GM21528 (cell line): ENCODE data around the gene MTMR12.
"Not testable (repeated sequence)": the region's sequence is repeated elsewhere in the genome, so short reads cannot be mapped to it uniquely, and the experiment has no call there.

Experiments
- ATAC-seq: cut with Tn5 transposase; IDR thresholded peaks from one replicate; pipeline ENCODE4 v1.9.1; 2021; ENCODE audit warnings: mild to moderate bottlenecking, moderate library complexity; ENCODE audit not compliant: unreplicated experiment, low FRiP score

The MTMR12 gene

GRCh38 chr5:32245742-32246141 is 67.0 kb downstream of the MTMR12 start:
- no peak for ATAC-seq

GRCh38 chr5:32244017-32244416 is 68.7 kb downstream of the MTMR12 start:
- ATAC-seq, result no peak

DNA sequence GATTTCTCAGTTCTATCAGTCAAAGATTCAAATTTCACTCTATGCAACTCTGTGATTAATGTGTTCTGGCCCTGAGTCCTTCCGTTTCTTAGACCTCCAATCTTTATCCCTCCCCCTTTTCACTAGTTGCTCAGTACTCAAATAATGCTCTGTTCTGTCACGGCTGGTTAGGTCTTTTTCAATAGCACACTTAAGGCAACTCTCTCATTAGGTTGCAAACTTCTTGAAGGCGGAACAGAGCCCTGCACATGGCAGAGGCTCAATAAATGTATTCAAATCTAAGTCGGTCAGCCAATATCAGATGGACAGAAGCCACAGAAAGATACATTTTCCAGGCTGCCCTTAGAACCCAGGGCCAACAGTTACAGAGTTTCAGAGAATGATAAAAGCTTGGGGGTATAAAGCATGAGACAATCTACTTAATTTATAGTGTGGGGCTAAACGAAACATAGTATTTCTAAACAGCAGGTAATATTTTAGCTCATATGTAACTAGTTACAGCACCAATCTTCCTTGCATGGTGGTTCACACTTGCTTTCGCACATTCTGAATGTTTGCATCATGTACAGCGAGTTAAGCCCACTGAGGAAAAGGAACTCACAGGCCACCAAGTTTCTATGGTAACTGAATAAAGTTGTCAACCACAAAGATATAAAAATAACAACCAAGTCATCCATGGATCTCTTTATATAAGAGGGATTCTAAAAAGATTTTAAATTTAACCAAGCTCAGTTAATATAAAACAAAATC is 71.5 kb downstream of the MTMR12 start:
- ATAC-seq, result no peak

DNA sequence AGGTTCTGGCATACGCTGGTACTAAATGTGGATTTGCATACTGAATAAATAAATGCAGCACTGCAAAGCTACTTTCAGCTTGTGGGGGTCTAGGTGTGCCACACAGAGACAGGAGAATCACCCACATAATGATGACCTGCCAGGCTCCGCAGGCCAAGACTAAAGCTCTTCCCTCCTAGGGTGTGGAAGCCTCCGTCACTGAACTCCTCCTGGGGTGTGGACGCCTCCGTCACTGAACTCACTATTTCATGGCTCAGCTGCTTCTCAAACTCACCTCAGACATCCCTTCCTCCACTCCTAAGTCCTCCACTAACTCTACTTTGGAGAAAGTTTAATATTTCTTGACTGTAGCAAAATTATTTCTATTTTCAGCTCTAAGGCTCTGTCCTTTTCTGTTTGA is 73.4 kb downstream of the MTMR12 start:
- no peak for ATAC-seq

- ATAC-seq, result no peak
These were observed 78.9 kb downstream of the MTMR12 start for GRCh38 chr5:32233696-32234447.

- no peak for ATAC-seq
These were observed 79.5 kb downstream of the MTMR12 start for GRCh38 chr5:32233220-32233695.

GRCh38 chr5:32232441-32233219 is 80.1 kb downstream of the MTMR12 start:
- ATAC-seq, result peak; percentile 79

GRCh38 chr5:32231929-32232328 is 80.8 kb downstream of the MTMR12 start:
- ATAC-seq, result no peak

GRCh38 chr5:32231241-32231640 is 81.5 kb downstream of the MTMR12 start:
- no peak for ATAC-seq

- no peak for ATAC-seq
These were observed 82.2 kb downstream of the MTMR12 start for GRCh38 chr5:32230356-32231099.

DNA sequence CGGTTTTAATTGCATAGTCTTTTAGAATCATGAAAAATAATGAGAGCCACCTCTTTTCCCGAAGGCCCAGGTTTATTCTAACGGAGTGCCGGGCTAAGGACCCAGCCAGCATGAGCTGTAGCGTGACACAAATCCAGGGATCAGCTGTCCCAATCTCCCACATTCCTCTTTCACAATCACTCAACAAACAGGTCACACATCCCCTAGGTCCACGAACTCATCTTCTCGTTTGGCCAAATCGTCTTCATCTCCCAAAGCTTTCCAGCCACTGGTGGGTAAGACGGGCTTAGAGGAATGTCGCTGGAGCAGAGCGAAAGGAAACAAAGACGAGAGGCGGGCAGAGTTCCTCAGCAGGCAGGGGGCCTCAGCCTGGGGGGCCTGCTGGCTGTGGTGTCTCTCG is 83.2 kb downstream of the MTMR12 start:
- ATAC-seq, result no peak

GRCh38 chr5:32228816-32229215 is 83.9 kb downstream of the MTMR12 start:
- no peak for ATAC-seq

DNA sequence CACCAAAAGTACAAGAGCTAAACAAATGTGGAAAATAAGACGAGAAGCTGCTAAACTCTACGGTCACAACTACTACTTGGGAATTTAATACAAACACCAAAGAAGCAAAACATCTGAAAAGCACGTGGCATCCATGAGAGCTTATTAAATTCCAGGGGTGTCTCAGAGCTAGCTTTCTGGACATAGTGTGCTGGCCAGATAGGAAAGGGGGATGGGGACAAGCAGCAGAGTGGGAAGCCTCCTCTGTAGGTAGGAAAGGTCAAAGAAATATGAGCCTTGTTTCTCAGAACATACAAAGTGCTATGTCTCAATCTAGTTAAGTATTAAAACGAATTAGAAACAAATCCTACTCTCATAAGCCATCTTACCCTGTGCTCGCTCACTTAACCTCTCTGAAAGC is 87.3 kb downstream of the MTMR12 start:
- ATAC-seq, result no peak

DNA sequence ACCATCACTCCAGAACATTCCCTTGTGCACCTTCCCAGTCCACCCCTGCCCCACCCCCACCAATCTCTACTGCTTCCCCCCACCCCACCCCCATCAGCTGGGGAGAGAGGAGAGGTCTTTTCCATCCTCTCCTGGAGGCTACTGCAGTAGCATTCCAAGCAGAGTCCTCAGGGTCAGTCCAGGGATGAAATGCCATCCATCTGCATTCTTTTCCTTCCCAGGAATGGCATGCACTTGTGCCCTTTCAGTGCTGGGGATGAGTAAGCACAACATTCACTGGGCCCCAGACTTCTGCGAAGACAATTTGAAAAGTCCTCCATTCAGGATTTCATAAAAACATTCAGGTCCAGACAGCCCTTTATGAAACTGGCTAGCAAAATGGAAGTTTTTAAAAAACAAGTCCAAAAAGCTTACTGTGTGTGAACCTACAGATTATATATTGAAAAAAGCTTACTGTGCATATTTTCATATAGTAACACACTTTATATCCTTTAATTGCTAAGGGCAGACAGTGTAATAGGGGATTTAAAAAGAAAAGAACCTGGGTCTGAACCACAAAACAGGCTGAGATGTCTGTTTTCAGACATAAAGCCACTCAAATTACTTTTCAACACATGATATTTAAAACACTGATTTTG is 88.6 kb downstream of the MTMR12 start:
- ATAC-seq, result no peak

DNA sequence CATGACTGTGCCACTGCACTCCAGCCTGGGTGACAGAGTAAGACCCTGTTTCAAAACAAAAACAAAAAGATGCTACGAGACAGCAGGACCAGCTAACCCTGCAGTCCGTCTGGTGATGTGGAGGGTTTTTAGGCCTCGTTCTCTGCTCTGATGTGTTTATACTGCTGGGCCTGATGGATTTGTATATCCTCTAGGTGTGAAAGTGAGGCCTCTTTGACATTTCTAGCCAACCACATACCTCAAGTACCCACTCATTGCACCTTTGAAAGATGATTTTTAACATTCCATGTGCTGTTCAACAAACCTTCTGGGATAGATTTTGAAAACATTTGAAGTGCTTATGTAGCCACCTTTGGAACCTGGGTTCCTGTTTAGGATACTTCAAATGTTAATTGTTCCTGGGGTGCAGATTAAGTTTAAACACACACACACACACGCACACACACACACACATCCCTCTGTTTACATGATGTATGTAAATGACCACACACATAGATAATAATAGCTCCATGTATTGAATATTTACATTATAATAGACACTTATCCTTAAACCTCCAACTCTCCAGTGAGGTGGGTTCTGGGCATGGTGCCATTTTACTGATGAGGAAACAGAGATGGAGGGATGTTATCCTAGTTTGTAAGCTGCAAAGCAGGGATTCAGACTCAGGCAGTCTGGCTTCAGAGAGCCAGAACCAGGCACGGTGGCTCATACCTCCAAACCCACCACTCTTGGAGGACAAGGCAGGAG is 89.8 kb downstream of the MTMR12 start:
- ATAC-seq, result no peak

DNA sequence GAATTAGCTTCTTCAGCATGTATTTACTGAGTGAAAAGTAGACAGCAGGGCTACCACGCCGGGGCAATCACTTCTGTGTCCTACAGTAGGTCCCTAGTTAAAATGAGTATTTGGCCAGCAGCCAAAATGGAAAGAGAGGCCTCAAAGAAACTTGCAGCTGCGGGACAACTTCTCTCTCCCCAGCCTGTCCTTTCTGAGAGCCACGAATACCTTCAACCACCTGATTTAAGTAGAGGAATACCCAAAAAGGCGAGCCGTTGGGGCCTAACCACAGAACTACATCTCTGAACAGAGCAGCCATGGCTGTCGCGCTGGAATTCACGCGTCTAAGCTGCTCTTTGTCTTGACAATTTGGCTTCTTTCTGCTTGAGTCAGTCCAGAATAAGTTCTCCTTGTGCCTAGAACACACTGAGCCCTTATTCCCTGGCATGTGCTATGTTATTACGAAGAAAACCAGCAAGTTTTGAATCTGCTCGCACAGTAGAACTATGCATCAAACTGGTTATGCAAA is 94.8 kb downstream of the MTMR12 start:
- no peak for ATAC-seq

DNA sequence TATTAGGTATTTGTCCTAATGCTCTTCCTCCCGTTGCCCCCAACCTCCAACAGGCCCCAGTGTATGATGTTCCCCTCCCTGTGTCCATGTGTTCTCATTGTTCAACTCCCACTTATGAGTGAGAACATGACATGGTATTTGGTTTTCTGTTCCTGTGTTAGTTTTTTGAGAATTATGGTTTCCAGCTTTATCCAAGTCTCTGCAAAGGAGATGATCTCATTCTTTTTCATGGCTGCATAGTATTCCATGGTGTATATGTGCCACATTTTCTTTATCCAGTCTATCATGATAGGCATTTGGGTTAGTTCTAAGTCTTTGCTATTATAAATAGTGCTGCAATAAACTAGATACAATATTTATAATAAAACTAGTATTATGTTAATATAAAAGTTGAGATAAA is 98.4 kb downstream of the MTMR12 start:
- not testable (repeated sequence) for ATAC-seq

GRCh38 chr5:32210151-32210550 is 102.6 kb downstream of the MTMR12 start:
- no peak for ATAC-seq

- ATAC-seq, result not testable (repeated sequence)
These were observed 103.9 kb downstream of the MTMR12 start for GRCh38 chr5:32208837-32209236.
